Measurements from ENCODE around the gene GNAZ.

Gene GNAZ

GRCh38 chr22:23140385-23140784 is 70.1 kb downstream of the GNAZ start:
- no peaks in the 10 kb centered on the region for H3K36me3 Mint-ChIP-seq (ENCODE audit: low read depth)
- no peak overlapping the region for H3K27ac Mint-ChIP-seq
- H3K9me3 Mint-ChIP-seq: no peaks in the 10 kb centered on the region
- H3K27me3 Mint-ChIP-seq: no peaks in the 10 kb centered on the region
- no peak overlapping the region for H3K4me3 Mint-ChIP-seq
- H3K4me1 Mint-ChIP-seq (ENCODE audit: low read depth): peaks cover 78% of the 10 kb centered on the region

- Mint-ChIP-seq H3K27ac (peak overlapping the region; percentile 75), H3K9me3 (no peaks in the 10 kb centered on the region), H3K4me1 (ENCODE audit: low read depth) (peaks cover 72% of the 10 kb centered on the region), H3K4me3 (peak overlapping the region; percentile 61), H3K36me3 (ENCODE audit: low read depth) (no peaks in the 10 kb centered on the region), H3K27me3 (no peaks in the 10 kb centered on the region)
Measured at GRCh38 chr22:23142546-23143105, 72.3 kb downstream of the GNAZ start.

- H3K36me3 Mint-ChIP-seq (ENCODE audit: low read depth): no peaks in the 10 kb centered on the region
- no peak overlapping the region for H3K27ac Mint-ChIP-seq
- H3K4me1 Mint-ChIP-seq (ENCODE audit: low read depth): peaks cover 67% of the 10 kb centered on the region
- no peak overlapping the region for H3K4me3 Mint-ChIP-seq
- no peaks in the 10 kb centered on the region for H3K9me3 Mint-ChIP-seq
- no peaks in the 10 kb centered on the region for H3K27me3 Mint-ChIP-seq
Measured at GRCh38 chr22:23143119-23143518, 72.8 kb downstream of the GNAZ start.

GRCh38 chr22:23144432-23144831 is 74.1 kb downstream of the GNAZ start:
- Mint-ChIP-seq H3K27ac (no peak overlapping the region), H3K4me3 (peak overlapping the region; percentile 70), H3K36me3 (ENCODE audit: low read depth) (no peaks in the 10 kb centered on the region), H3K4me1 (ENCODE audit: low read depth) (peaks cover 56% of the 10 kb centered on the region), H3K9me3 (no peaks in the 10 kb centered on the region), H3K27me3 (no peaks in the 10 kb centered on the region)

GRCh38 chr22:23144932-23145877 is 74.9 kb downstream of the GNAZ start, which contains the start of gene RAB36:
Gene RAB36, plus strand, starts transcription at chr22:23145477. Its CDS starts 1,140 bp downstream, at chr22:23146617.
- Mint-ChIP-seq H3K4me3 (peak within 1 kb of the TSS; percentile 70), H3K4me1 (ENCODE audit: low read depth) (peaks cover 54% of the 10 kb centered on the region), H3K27ac (peak within 1 kb of the TSS; percentile 49), H3K36me3 (ENCODE audit: low read depth) (no peaks in the 10 kb centered on the region), H3K27me3 (no peaks in the 10 kb centered on the region), H3K9me3 (no peaks in the 10 kb centered on the region)

GRCh38 chr22:23145878-23146470 is 75.7 kb downstream of the GNAZ start:
- H3K4me3 Mint-ChIP-seq: peak overlapping the region; percentile 70
- peaks cover 46% of the 10 kb centered on the region for H3K4me1 Mint-ChIP-seq (ENCODE audit: low read depth)
- H3K27me3 Mint-ChIP-seq: no peaks in the 10 kb centered on the region
- no peaks in the 10 kb centered on the region for H3K9me3 Mint-ChIP-seq
- no peak overlapping the region for H3K27ac Mint-ChIP-seq
- H3K36me3 Mint-ChIP-seq (ENCODE audit: low read depth): no peaks in the 10 kb centered on the region

GRCh38 chr22:23146478-23147205 is 76.3 kb downstream of the GNAZ start:
- Mint-ChIP-seq H3K27ac (no peak overlapping the region), H3K4me1 (ENCODE audit: low read depth) (peaks cover 40% of the 10 kb centered on the region), H3K4me3 (no peak overlapping the region), H3K9me3 (no peaks in the 10 kb centered on the region), H3K27me3 (no peaks in the 10 kb centered on the region), H3K36me3 (ENCODE audit: low read depth) (no peaks in the 10 kb centered on the region)

GRCh38 chr22:23147617-23148387 is 77.5 kb downstream of the GNAZ start:
- H3K9me3 Mint-ChIP-seq: no peaks in the 10 kb centered on the region
- H3K27ac Mint-ChIP-seq: no peak overlapping the region
- no peaks in the 10 kb centered on the region for H3K36me3 Mint-ChIP-seq (ENCODE audit: low read depth)
- H3K27me3 Mint-ChIP-seq: no peaks in the 10 kb centered on the region
- H3K4me1 Mint-ChIP-seq (ENCODE audit: low read depth): peaks cover 34% of the 10 kb centered on the region
- H3K4me3 Mint-ChIP-seq: no peak overlapping the region

- H3K4me1 Mint-ChIP-seq (ENCODE audit: low read depth): peaks cover 30% of the 10 kb centered on the region
- no peaks in the 10 kb centered on the region for H3K36me3 Mint-ChIP-seq (ENCODE audit: low read depth)
- H3K9me3 Mint-ChIP-seq: no peaks in the 10 kb centered on the region
- no peaks in the 10 kb centered on the region for H3K27me3 Mint-ChIP-seq
- H3K27ac Mint-ChIP-seq: no peak overlapping the region
- no peak overlapping the region for H3K4me3 Mint-ChIP-seq
Measured at GRCh38 chr22:23149743-23150238, 79.5 kb downstream of the GNAZ start.

GRCh38 chr22:23150762-23151161 is 80.4 kb downstream of the GNAZ start:
- H3K36me3 Mint-ChIP-seq (ENCODE audit: low read depth): no peaks in the 10 kb centered on the region
- no peak overlapping the region for H3K27ac Mint-ChIP-seq
- H3K9me3 Mint-ChIP-seq: no peaks in the 10 kb centered on the region
- no peaks in the 10 kb centered on the region for H3K27me3 Mint-ChIP-seq
- H3K4me3 Mint-ChIP-seq: no peak overlapping the region
- H3K4me1 Mint-ChIP-seq (ENCODE audit: low read depth): peaks cover 20% of the 10 kb centered on the region

GRCh38 chr22:23151827-23152226 is 81.5 kb downstream of the GNAZ start:
- Mint-ChIP-seq H3K27ac (no peak overlapping the region), H3K27me3 (no peaks in the 10 kb centered on the region), H3K4me1 (ENCODE audit: low read depth) (peaks cover 13% of the 10 kb centered on the region), H3K36me3 (ENCODE audit: low read depth) (no peaks in the 10 kb centered on the region), H3K4me3 (no peak overlapping the region), H3K9me3 (no peaks in the 10 kb centered on the region)

- Mint-ChIP-seq H3K36me3 (ENCODE audit: low read depth) (no peaks in the 10 kb centered on the region), H3K4me3 (no peak overlapping the region), H3K27ac (peak overlapping the region; percentile 65), H3K9me3 (no peaks in the 10 kb centered on the region), H3K4me1 (ENCODE audit: low read depth) (peaks cover 13% of the 10 kb centered on the region), H3K27me3 (no peaks in the 10 kb centered on the region)
Measured at GRCh38 chr22:23152238-23153114, 82.2 kb downstream of the GNAZ start.

- Mint-ChIP-seq H3K4me3 (no peak overlapping the region), H3K9me3 (no peaks in the 10 kb centered on the region), H3K27me3 (no peaks in the 10 kb centered on the region), H3K36me3 (ENCODE audit: low read depth) (no peaks in the 10 kb centered on the region), H3K4me1 (ENCODE audit: low read depth) (peaks cover 13% of the 10 kb centered on the region), H3K27ac (no peak overlapping the region)
Measured at GRCh38 chr22:23153994-23154393, 83.7 kb downstream of the GNAZ start.

Data from stimulated activated naive CD8-positive, alpha-beta T cell treated with anti-CD3 and anti-CD28 coated beads, Interleukin-15, Interleukin-2, amounts not matched to agents 100 ng/mL and 50 ng/mL, for 24 hours (primary cell).